Right lobe of liver (tissue), 6 donors: Measurements from ENCODE around the gene TRABD2B. TPM values are rescaled to one million over a fixed set of nuclear protein-coding genes. Genes with fewer than 3 reads are reported as not detected.

Source experiments
- ATAC-seq, 4 donors: fragments of 200-7000 bp; cut with Tn5 transposase; one replicate each; pipeline ENCODE4 v1.9.1; 2020; ENCODE audit warnings: mild to moderate bottlenecking in 4 of 4, moderate library complexity in 4 of 4
- DNase-seq, 3 donors: peaks; one replicate each; pipeline ENCODE4 v3.0.0-alpha.2; 2020
- H3K27ac ChIP-seq, 3 donors: fragments of 200-600 bp; one replicate each; pipeline ENCODE4 v1.8.0; 2022
- H3K27me3 ChIP-seq, 2 donors: fragments of 200-600 bp; one replicate each; pipeline ENCODE4 v1.8.0; 2022
- H3K36me3 ChIP-seq, 4 donors: fragments of 200-600 bp; sonication (generic) in 1 of 4; one replicate each; pipeline versions ENCODE4 v1.5.1 to v1.8.0; 2017 to 2022; ENCODE audit warnings: control low read depth in 1 of 4
- H3K4me1 ChIP-seq, 4 donors: fragments of 200-600 bp; sonication (generic) in 1 of 4; one replicate each; pipeline versions ENCODE4 v1.5.1 to v1.8.0; 2017 to 2022; ENCODE audit warnings: control low read depth in 1 of 4
- H3K4me3 ChIP-seq, 3 donors: fragments of 200-600 bp; one replicate each; pipeline ENCODE4 v1.8.0; 2022
- H3K9me3 ChIP-seq, 4 donors: fragments of 200-600 bp; sonication (generic) in 1 of 4; one replicate each; pipeline versions ENCODE4 v1.5.1 to v1.8.0; 2017 to 2022; ENCODE audit warnings: control low read depth in 1 of 4
- POLR2A ChIP-seq: fragments of 450-650 bp; IDR thresholded peaks from one replicate; pipeline ENCODE4 v1.6.1; 2017; ENCODE audit warnings: antibody characterized with exemption, mild to moderate bottlenecking
- WGBS: methylation state at CpG from one replicate; pipeline ENCODE4 v1.1.6; 2018; ENCODE audit warnings: low coverage, low lambda C conversion rate; ENCODE audit not compliant: insufficient coverage; ENCODE audit errors: missing lambda C conversion rate; 5-methylcytosine and 5-hydroxymethylcytosine counted together
- intact Hi-C, 2 donors: fragments of 100-400 bp; cut with DNase I; formaldehyde crosslinking; loops; one replicate each; pipeline versions ENCODE4 v1.11.2 to v1.14.1; 2022
- total RNA-seq, 6 experiments: library from RNA; depleted of rRNA in 2 of 6; stranded (reverse); fragments of >200 nt in 2 of 6; fragmentation: NEBNext Ultra II Directional in 3 of 6; extraction: Animal tissue kit (Norgen Biotek cat#: 25700) in 3 of 6; gene quantifications; one replicate each; pipeline versions ENCODE4 v1.1.0 to v1.2.4, GENCODE V29; 2016 to 2023
- TF ChIP-seq, protein P1 (sequence below), 4 donors: fragments of 200-600 bp in 3 of 4; fragments of 450-650 bp in 1 of 4; IDR thresholded peaks; one replicate each; pipeline versions ENCODE4 v1.5.1 to v1.8.0; 2016 to 2022; ENCODE audit warnings: antibody characterized with exemption in 4 of 4, mild to moderate bottlenecking in 2 of 4
- donor health status: DM: no; HTN: yes; CAD: no.
- donor health status: DM: no; HTN: no; CAD: no.
- donor health status: DM: no; HTN: no; CAD: no.
- donor health status: DM: no; HTN: yes; CAD: no.
- donor health status: DM: no; HTN: yes; CAD: no.

Gene TRABD2B
- total RNA-seq, 6 experiments from 2014 or later, result 0.55 to 9.5 (median 1.8) TPM

DNA sequence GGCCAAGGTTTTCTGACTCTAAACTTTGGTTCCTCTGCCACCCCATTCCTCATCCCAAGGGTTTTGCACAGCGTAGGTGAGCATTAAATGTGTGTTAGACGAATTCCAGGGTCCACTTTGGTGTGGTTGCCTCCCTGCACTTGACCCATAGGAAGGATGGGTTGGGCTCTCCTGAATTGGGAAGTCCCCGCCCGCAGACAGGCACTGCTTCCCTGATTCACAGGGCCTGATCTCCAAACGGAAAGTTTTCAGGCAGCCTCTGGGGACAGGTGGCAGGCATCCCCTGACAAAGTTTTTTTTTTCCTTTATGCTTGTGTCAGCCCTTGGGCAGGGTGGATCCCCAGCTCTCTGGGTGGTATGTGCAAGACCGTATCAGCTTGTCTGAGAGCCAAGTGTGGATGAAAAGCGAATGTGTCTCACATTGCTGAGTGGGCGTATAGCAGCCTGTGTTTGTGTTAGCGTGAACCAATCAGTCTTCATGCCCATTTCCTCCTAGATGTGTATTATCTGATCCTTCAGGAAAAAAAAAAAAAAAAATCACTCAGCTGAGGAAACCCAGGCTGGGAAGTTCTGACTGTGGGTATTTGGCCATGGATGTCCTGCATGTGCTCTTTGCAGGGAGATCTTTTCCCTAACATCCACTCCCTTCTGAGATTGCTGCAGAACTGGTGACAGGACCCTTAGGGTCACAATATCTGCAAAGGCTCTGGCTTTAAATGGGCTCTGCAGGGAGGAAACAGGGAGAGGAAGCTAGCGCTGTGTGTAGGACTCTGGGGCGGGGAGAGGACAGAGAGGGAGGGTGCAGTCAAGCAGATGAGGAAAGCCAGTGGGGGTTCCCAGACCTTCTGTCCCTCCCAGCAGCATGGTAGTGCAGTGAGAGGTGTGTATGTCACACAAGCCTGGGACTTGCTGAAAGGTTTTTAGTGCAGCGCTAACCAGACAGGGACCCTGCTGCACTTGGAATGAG lies 42.2 kb upstream of the TRABD2B start:
- Histone ChIP-seq H3K9me3 (no peaks in the 10 kb centered on the region), H3K4me3 (no peak overlapping the region), H3K36me3 (no peaks in the 10 kb centered on the region), H3K4me1 (no peaks in the 10 kb centered on the region), H3K27ac (no peak overlapping the region), H3K27me3 (no peaks in the 10 kb centered on the region)
- 47% methylated on average over 9 of the region's 12 CpGs for WGBS
- ATAC-seq (peak in 1 of 4 donors; percentile 43), DNase-seq (no peak)
- intact Hi-C loops, result no loop called here
- TF ChIP-seq, protein P1, sequence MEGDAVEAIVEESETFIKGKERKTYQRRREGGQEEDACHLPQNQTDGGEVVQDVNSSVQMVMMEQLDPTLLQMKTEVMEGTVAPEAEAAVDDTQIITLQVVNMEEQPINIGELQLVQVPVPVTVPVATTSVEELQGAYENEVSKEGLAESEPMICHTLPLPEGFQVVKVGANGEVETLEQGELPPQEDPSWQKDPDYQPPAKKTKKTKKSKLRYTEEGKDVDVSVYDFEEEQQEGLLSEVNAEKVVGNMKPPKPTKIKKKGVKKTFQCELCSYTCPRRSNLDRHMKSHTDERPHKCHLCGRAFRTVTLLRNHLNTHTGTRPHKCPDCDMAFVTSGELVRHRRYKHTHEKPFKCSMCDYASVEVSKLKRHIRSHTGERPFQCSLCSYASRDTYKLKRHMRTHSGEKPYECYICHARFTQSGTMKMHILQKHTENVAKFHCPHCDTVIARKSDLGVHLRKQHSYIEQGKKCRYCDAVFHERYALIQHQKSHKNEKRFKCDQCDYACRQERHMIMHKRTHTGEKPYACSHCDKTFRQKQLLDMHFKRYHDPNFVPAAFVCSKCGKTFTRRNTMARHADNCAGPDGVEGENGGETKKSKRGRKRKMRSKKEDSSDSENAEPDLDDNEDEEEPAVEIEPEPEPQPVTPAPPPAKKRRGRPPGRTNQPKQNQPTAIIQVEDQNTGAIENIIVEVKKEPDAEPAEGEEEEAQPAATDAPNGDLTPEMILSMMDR (IDR thresholded peaks at IDR 0.05), result no peak
- TF ChIP-seq POLR2A, result no peak

DNA sequence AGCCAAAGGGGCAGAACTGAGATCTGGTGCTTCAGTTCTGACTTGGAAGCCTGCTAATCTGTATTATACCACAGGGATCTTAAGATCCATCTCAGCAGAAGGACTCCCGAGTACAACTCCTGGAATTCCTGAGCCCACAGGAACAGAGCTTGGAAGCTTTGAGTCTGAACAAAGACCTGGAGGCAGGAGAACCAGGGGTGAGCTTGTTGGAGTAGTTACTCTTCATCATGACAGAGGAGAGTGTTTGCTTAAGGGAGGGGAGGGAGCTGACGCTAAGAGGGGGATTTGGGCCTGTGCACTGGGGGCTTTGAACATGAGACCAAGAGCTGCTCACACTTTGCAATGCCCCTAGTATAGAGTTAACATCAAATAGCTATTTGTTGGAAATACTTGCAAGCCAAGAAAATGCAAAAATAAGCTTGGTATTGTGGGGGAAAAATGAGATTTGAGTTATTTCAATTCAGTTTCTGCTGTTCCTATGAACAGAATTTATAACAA lies 41.1 kb upstream of the TRABD2B start:
- intact Hi-C loops, result no loop called here
- DNase-seq (no peak), ATAC-seq (no peak)
- Histone ChIP-seq H3K36me3 (no peaks in the 10 kb centered on the region), H3K27me3 (no peaks in the 10 kb centered on the region), H3K9me3 (no peaks in the 10 kb centered on the region), H3K4me1 (no peaks in the 10 kb centered on the region), H3K27ac (no peak overlapping the region), H3K4me3 (no peak overlapping the region)
- TF ChIP-seq, protein P1 (IDR thresholded peaks at IDR 0.05), result no peak
- no peak for TF ChIP-seq POLR2A
- 73% methylated on average over 2 of the region's 2 CpGs for WGBS

DNA sequence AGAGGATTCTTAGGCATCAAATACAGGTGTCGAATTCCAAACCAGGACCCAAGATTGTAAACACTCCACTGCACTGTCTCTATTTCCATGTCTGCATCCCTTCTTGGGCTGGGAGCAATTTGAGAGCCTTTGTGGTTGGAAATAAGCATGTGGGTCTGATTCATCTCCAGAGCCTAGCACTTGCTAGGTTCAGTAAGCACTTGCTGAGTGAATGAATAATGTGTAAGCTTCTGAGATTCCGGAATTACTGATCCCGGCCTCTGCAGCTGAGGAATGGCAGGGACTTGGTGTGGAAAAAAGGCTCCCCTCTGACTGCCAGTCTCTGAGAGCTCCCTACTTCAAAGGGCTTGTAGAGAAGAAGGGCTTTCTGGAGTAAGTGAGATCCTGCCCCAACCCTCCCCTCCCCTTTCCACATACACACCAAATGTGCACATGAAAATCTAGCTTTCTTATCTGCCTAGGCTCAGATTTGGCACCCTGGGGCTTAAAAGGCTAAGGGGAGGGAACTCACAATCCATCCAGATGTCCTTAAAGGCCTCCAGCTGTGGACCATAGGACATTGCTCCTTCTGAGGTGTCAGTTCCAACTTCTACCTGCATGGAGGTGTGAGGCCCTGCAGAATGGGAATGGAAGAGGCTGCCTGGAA lies 39.6 kb upstream of the TRABD2B start:
- Histone ChIP-seq H3K27me3 (no peaks in the 10 kb centered on the region), H3K4me1 (no peaks in the 10 kb centered on the region), H3K4me3 (no peak overlapping the region), H3K36me3 (no peaks in the 10 kb centered on the region), H3K9me3 (no peaks in the 10 kb centered on the region), H3K27ac (no peak overlapping the region)
- WGBS, result 86% methylated on average over 3 of the region's 3 CpGs
- TF ChIP-seq, protein P1 (IDR thresholded peaks at IDR 0.05), result no peak
- TF ChIP-seq POLR2A, result no peak
- ATAC-seq (no peak), DNase-seq (no peak)
- intact Hi-C loops, result no loop called here

DNA sequence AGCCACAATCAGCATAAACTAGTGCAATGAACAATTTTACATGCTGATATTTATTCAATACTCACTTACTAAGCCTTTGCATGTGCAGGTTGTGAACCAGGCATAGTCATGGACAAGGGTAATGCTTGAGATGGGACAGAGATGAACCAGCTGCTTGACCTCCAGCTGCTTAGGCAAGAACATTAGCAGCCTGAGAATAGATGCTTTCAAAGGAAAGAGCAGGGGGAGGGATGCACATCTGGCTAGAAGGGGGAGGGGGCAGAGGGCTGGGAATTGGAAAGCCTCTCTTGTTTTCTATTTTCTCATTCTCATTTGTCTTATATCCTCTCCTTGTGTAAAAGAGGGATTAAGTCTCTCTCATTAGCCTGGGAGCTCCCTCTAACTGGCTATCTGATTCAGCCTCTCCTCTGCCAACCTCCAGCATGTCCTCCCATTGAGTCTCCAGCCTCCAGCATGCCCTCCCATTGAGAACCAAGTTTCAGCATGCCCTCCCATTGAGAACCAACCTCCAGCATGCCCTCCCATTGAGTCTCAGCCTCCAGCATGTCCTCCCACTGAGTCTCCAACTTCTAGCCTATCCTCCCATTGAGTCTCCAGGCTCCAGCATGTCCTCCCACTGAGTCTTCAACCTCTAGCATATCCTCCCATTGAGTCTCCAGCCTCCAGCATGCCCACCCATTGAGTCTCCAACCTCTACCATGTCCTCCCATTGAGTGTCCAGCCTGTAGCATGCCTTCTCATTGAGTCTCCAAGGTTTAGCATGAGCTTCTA lies 38.4 kb upstream of the TRABD2B start:
- Histone ChIP-seq H3K36me3 (no peaks in the 10 kb centered on the region), H3K9me3 (no peaks in the 10 kb centered on the region), H3K27me3 (no peaks in the 10 kb centered on the region), H3K27ac (no peak overlapping the region), H3K4me3 (no peak overlapping the region), H3K4me1 (peaks cover 0 to 10% (median 0%) of the 10 kb centered on the region in 4 donors)
- intact Hi-C loops, result no loop called here
- DNase-seq (no peak), ATAC-seq (no peak)
- TF ChIP-seq, protein P1 (IDR thresholded peaks at IDR 0.05), result no peak
- TF ChIP-seq POLR2A, result no peak
